HUES48 (cell line): ENCODE data around the gene CES4A.
"Not testable (repeated sequence)": the region's sequence is repeated elsewhere in the genome, so short reads cannot be mapped to it uniquely, and the experiment has no call there.

Experiments
- H3K27ac ChIP-seq: one replicate; pipeline ENCODE4 v1.7.0; 2013; ENCODE audit warnings: low read depth, low read length, inconsistent platforms
- H3K27me3 ChIP-seq: 2 replicates; pipeline ENCODE4 v1.6.1; 2013; ENCODE audit warnings: mild to moderate bottlenecking, low read length; ENCODE audit not compliant: control insufficient read depth, insufficient read depth
- H3K36me3 ChIP-seq: 2 replicates; pipeline ENCODE4 v1.6.1; 2013; ENCODE audit warnings: low read length; ENCODE audit not compliant: control insufficient read depth, insufficient read depth
- H3K4me1 ChIP-seq: 2 replicates; pipeline ENCODE4 v1.6.1; 2013; ENCODE audit warnings: mild to moderate bottlenecking, low read length; ENCODE audit not compliant: control insufficient read depth, insufficient read depth
- H3K4me3 ChIP-seq: 2 replicates; pipeline ENCODE4 v1.5.1; 2013; ENCODE audit warnings: mild to moderate bottlenecking, low read depth, low read length
- H3K9ac ChIP-seq: 2 replicates; pipeline ENCODE4 v1.6.1; 2013; ENCODE audit warnings: mild to moderate bottlenecking, low read depth, low read length, moderate library complexity
- H3K9me3 ChIP-seq: 2 replicates; pipeline ENCODE4 v1.6.1; 2013; ENCODE audit warnings: low read length; ENCODE audit not compliant: control insufficient read depth, insufficient read depth

CES4A gene

DNA sequence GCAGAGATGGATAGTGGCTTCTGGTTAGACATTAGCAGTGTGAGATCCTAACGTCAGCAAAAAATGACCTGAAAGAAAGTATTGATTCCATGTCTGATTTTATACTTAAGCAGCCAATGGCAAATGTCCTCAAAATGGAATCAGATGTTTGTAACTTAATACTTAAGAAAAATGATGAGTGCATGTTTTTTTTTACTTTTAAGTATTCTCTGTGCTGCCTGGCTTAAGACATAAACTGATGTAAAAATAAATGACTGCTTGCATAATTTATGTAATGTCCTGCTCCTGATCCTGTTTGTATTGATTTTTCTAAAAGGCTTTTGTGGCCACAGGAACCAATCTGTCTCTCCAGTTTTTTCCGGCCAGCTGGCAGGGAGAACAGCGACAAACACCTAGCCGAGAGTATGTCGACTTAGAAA, 47.9 kb downstream of the CES4A start:
- Histone ChIP-seq H3K36me3 (0 out of 2 replicates have a peak, but pooled peaks cover 15% of the 10 kb centered on the region), H3K27ac (no peak overlapping the region), H3K27me3 (no peaks in the 10 kb centered on the region)

DNA sequence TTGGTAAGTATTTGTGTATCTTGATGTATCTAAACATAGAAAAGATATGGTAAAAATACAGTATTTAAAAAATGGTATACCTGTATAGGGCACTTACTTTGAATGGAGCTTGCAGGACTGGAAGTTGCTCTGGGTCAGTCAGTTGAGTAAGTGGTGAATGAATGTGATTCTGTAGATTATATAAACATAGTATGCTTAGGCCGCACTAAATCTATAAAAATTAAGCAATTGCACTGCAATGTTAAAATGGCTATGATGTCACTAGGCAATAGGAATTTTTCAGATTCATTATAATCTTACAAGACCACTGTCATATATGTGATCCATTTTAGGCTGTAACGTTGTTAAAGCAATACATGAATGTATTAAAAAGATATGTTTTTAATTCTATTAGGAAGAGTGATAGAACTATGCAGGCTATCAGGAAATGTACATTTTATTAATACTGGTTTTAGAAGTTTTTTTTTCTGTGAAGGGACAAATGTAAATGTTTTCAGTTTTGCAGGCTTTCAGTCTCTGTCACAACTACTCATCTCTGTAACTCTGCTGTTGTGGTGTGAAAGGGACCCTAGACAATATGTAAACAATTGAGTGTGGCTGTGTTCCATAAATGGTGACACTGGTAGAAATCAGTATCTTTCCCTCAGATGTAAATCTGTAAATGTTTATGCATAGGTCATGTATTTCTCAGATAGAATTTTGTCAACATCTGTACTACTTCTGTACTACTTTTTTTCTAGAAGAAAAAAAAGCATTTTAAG, 51.1 kb downstream of the CES4A start:
- peaks cover 10% of the 10 kb centered on the region for H3K4me1 ChIP-seq
- no peaks in the 10 kb centered on the region for H3K9me3 ChIP-seq
- no peaks in the 10 kb centered on the region for H3K27me3 ChIP-seq
- no peak overlapping the region for H3K27ac ChIP-seq
- no peak overlapping the region for H3K4me3 ChIP-seq
- 0 out of 2 replicates have a peak, but pooled peaks cover 15% of the 10 kb centered on the region for H3K36me3 ChIP-seq
- no peak overlapping the region for H3K9ac ChIP-seq

More for the DNA sequence above, 47.9 kb downstream of the CES4A start:
- no peak overlapping the region for H3K4me3 ChIP-seq
- no peak overlapping the region for H3K9ac ChIP-seq
- H3K4me1 ChIP-seq = peaks cover 10% of the 10 kb centered on the region
- no peaks in the 10 kb centered on the region for H3K9me3 ChIP-seq

- H3K27ac ChIP-seq = no peak overlapping the region
- H3K4me1 ChIP-seq = peaks cover 10% of the 10 kb centered on the region
- no peak overlapping the region for H3K4me3 ChIP-seq
- H3K36me3 ChIP-seq = 0 out of 2 replicates have a peak, but pooled peaks cover 15% of the 10 kb centered on the region
- H3K9me3 ChIP-seq = no peaks in the 10 kb centered on the region
- H3K9ac ChIP-seq = no peak overlapping the region
- no peaks in the 10 kb centered on the region for H3K27me3 ChIP-seq
Measured at GRCh38 chr16:67040166-67040565, 51.8 kb downstream of the CES4A start.

- Histone ChIP-seq H3K36me3 (0 out of 2 replicates have a peak, but pooled peaks cover 15% of the 10 kb centered on the region), H3K9ac (no peak overlapping the region), H3K4me1 (peaks cover 10% of the 10 kb centered on the region), H3K9me3 (no peaks in the 10 kb centered on the region), H3K4me3 (no peak overlapping the region), H3K27ac (no peak overlapping the region), H3K27me3 (no peaks in the 10 kb centered on the region)
Measured at GRCh38 chr16:67040906-67041305, 52.5 kb downstream of the CES4A start.

- H3K27ac ChIP-seq, H3K27me3 ChIP-seq, H3K9me3 ChIP-seq, H3K9ac ChIP-seq, H3K4me1 ChIP-seq, H3K4me3 ChIP-seq: not testable (repeated sequence)
- 0 out of 2 replicates have a peak, but pooled peaks cover 15% of the 10 kb centered on the region for H3K36me3 ChIP-seq
Measured at GRCh38 chr16:67041520-67041919, 53.1 kb downstream of the CES4A start.

DNA sequence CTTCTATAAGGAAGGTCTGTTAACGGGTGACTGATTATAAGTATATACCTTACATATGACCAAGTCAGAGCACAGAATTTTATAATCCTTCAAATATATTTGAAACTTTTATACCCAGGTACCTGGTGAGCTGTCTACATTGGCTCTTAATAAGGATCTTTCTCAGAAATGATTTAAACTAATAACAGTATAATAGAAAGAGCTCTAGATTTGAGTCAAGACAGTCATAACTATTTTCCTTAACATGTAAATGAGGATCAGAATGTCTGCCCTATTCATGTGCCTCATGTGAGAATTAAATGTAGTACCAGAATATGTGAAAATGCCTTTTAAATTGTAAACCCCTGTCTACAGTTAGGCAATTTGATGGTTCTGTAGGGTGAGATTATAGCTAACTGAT, 55.0 kb downstream of the CES4A start:
- Histone ChIP-seq H3K36me3 (0 out of 2 replicates have a peak, but pooled peaks cover 7% of the 10 kb centered on the region), H3K27ac (no peak overlapping the region), H3K9ac (no peak overlapping the region), H3K4me1 (peaks cover 7% of the 10 kb centered on the region), H3K27me3 (no peaks in the 10 kb centered on the region), H3K9me3 (no peaks in the 10 kb centered on the region), H3K4me3 (no peak overlapping the region)

DNA sequence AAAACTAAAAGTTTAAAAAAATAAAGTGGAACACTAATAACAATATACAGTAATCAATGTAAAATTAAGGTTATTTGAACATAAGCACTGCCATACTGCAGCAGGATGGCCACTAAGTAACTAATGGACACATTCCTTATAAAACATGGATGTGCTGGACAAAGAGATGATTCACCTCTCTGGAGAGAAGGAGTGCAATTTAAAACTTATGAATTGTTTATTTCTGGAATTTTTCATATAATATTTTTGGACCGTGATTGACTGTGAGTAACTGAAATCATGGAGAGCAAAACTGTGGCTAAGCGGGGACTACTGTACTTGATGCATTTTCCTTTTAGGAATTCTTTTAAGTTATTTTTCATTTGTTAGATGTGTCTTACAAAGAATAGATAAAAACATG, 62.4 kb downstream of the CES4A start:
- H3K27me3 ChIP-seq = no peaks in the 10 kb centered on the region

DNA sequence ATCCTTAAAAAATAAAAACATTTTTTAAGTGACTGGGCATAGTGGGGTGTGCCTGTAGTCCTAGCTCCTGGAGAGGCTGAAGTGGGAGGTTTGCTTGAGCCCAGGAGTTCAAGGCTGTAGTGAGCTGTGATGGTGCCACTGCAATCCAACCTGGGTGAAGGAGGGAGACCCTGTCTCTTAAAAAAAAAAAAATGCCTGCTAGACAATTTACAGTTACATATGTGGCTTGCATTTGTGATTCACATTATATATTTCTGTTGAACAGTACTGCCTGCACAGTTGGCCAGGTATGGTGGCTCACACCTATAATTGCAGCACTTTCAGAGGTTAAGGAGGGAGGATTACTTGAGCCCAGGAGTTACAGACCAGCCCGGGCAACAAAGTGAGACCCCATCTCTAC, 64.0 kb downstream of the CES4A start:
- no peaks in the 10 kb centered on the region for H3K9me3 ChIP-seq
- no peak overlapping the region for H3K9ac ChIP-seq
- H3K27me3 ChIP-seq = no peaks in the 10 kb centered on the region
- peaks cover under 1% of the 10 kb centered on the region for H3K4me1 ChIP-seq
- no peaks in the 10 kb centered on the region for H3K36me3 ChIP-seq
- no peak overlapping the region for H3K27ac ChIP-seq
- no peak overlapping the region for H3K4me3 ChIP-seq

More for the DNA sequence above, 62.4 kb downstream of the CES4A start:
- Histone ChIP-seq H3K4me1 (peaks cover 5% of the 10 kb centered on the region), H3K9me3 (no peaks in the 10 kb centered on the region), H3K27ac (no peak overlapping the region), H3K4me3 (no peak overlapping the region), H3K9ac (no peak overlapping the region), H3K36me3 (no peaks in the 10 kb centered on the region)

GRCh38 chr16:67053767-67054334, 65.5 kb downstream of the CES4A start:
- no peaks in the 10 kb centered on the region for H3K36me3 ChIP-seq
- no peaks in the 10 kb centered on the region for H3K9me3 ChIP-seq
- H3K9ac ChIP-seq = no peak overlapping the region
- H3K27ac ChIP-seq = no peak overlapping the region
- H3K4me3 ChIP-seq = no peak overlapping the region
- no peaks in the 10 kb centered on the region for H3K27me3 ChIP-seq
- H3K4me1 ChIP-seq = no peaks in the 10 kb centered on the region

GRCh38 chr16:67054901-67055300, 66.5 kb downstream of the CES4A start:
- Histone ChIP-seq H3K27ac (no peak overlapping the region), H3K9ac (no peak overlapping the region), H3K27me3 (no peaks in the 10 kb centered on the region), H3K36me3 (no peaks in the 10 kb centered on the region), H3K4me3 (no peak overlapping the region), H3K9me3 (no peaks in the 10 kb centered on the region), H3K4me1 (no peaks in the 10 kb centered on the region)

DNA sequence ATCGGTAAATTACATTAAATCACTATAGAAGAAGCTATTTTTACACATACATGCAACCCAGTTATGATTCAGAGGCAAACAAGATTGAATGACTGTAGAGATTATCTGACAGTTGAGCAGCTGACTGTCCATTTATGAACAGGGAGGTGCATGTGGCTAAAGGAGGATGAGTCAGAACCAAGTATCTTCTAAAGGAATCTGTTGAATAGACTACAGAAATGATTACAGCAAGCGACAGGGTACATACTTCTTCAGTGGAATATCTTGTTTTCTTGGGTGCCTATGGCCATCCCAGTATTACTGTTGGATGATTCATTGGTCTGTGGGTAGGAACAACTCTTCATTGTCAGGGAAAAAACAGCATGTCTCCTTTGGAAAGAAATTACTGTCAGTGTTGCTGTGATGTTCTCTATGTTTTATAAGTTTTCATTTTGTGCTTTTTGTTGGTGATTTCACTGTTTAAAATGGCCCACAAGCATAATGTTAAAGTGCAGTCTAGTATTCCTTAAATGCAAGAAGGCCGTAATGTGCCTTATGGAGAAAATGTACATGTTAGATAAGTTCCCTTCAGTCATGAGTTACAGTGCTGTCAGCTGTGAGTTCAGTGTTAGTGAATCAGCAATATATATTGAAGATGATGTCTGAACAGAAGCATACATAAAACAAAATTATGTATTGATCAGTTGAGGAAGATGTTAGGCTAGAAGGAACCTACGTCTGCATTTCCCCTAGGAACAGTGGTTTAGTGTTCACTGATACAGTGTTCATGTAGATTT, 67.5 kb downstream of the CES4A start:
- H3K9ac ChIP-seq = no peak overlapping the region
- no peak overlapping the region for H3K27ac ChIP-seq
- H3K36me3 ChIP-seq = no peaks in the 10 kb centered on the region
- no peaks in the 10 kb centered on the region for H3K4me1 ChIP-seq
- H3K27me3 ChIP-seq = no peaks in the 10 kb centered on the region
- H3K9me3 ChIP-seq = no peaks in the 10 kb centered on the region
- no peak overlapping the region for H3K4me3 ChIP-seq
